ENCODE results near the gene RIMS4.

- TF ChIP-seq CTCF (IDR thresholded peaks at IDR 0.05) (no peak), POLR2A (IDR thresholded peaks at IDR 0.05) (no peak)
Measured at GRCh38 chr20:44738813-44739477, 71.4 kb downstream of the RIMS4 start.

Data from thyroid gland (tissue), 4 donors.